ENCODE data around the gene NEGR1.

DNA sequence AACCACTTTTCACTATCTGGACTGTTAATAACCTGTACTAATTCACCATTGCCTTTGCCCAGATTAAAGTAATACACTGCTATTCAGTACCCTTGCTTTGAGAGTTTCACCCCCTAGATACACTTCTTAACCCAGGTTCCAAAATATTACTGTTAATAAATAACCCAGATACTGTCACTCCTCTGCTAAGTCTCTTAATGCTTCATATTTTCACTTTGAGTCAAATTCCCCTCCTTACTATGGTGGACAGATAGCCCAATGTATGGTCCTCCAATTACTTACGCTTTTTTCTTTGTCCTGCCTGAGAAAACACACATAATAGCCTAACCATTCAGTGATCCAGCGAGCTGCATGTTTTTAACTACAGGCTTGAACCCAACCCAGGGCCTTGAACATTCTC is 152.5 kb downstream of the NEGR1 start:
- TF ChIP-seq EP300 (conservative IDR thresholded peaks at IDR 0.05; ENCODE audit: poor library complexity, severe bottlenecking) (no peak), POLR2AphosphoS5 (IDR thresholded peaks at IDR 0.05) (no peak), SMC3 (conservative IDR thresholded peaks at IDR 0.05; ENCODE audit: poor library complexity) (no peak), RAD21 (conservative IDR thresholded peaks at IDR 0.05) (no peak)
- TF ChIP-seq, protein P1, sequence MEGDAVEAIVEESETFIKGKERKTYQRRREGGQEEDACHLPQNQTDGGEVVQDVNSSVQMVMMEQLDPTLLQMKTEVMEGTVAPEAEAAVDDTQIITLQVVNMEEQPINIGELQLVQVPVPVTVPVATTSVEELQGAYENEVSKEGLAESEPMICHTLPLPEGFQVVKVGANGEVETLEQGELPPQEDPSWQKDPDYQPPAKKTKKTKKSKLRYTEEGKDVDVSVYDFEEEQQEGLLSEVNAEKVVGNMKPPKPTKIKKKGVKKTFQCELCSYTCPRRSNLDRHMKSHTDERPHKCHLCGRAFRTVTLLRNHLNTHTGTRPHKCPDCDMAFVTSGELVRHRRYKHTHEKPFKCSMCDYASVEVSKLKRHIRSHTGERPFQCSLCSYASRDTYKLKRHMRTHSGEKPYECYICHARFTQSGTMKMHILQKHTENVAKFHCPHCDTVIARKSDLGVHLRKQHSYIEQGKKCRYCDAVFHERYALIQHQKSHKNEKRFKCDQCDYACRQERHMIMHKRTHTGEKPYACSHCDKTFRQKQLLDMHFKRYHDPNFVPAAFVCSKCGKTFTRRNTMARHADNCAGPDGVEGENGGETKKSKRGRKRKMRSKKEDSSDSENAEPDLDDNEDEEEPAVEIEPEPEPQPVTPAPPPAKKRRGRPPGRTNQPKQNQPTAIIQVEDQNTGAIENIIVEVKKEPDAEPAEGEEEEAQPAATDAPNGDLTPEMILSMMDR (IDR thresholded peaks at IDR 0.05; ENCODE audit: poor library complexity, severe bottlenecking): no peak
